Stimulated activated CD8-positive, alpha-beta memory T cell treated with anti-CD3 and anti-CD28 coated beads, Interleukin-4, amount 100 ng/mL, for 24 hours (primary cell): ENCODE measurements around the gene APPL2.

Experiments
- DNase-seq: peaks from one replicate; pipeline ENCODE4 v3.0.0-alpha.2; 2020; ENCODE audit warnings: low read depth

APPL2 gene, protein sequence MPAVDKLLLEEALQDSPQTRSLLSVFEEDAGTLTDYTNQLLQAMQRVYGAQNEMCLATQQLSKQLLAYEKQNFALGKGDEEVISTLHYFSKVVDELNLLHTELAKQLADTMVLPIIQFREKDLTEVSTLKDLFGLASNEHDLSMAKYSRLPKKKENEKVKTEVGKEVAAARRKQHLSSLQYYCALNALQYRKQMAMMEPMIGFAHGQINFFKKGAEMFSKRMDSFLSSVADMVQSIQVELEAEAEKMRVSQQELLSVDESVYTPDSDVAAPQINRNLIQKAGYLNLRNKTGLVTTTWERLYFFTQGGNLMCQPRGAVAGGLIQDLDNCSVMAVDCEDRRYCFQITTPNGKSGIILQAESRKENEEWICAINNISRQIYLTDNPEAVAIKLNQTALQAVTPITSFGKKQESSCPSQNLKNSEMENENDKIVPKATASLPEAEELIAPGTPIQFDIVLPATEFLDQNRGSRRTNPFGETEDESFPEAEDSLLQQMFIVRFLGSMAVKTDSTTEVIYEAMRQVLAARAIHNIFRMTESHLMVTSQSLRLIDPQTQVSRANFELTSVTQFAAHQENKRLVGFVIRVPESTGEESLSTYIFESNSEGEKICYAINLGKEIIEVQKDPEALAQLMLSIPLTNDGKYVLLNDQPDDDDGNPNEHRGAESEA

DNA sequence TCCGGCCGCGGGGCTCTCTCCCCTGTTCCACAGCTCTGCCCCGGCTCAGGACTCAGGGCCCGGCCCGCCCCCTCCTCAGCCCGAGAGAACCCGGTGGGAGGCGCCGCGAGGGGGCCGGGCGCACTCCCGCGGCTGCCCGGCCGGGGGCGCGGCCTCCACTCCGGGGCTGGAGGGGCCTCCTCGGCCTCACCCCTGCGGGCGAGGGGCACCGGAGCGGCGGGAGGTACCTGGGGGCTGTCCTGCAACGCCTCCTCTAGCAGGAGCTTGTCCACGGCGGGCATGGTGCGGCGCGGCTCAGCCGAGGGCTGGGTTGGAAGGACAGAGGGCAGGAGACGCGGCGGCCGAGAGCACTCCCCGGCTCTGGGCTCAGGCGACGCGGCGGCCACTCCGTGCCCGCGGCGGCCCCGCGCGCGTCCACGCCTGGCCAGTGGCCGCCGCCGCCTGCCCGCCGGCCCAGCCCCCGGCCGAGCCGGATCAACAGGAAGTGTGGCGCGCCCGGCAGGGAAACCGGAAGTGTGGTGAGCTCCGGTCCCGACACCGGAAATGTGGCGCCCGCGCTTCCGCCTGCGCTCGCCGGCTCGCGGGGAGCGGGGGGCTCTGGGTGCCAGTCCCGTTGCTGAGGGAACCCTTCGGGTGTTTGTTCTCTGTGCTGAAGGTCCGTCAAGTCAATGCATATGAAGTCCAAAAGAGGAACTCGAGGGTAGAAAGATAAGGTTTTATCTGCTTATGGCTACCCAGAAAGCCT is at the start of gene APPL2:
Gene APPL2 (minus strand): TSS at position 443 of the 745 bp plus-strand sequence. CDS start 162 bp downstream, at position 281.
- DNase-seq, result peak; percentile 77

DNA sequence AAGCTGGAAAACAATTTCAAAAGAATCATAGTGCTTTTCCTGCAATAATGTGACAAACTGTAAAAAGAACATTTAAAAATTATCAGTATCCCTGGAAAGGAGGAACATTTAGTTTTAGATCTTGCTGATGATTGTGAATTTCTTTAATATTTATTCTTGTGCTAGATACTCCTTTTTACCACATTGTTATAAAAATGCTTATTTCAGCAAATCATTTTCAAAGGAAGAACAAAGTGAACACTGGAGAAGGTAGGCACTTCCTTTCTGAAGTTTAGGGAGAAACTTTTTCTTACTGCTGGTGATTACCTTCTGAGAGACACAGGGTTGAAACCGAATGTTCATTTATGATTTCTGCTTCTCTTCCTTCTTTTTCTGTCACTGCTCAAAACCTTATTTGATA is 49.4 kb upstream of the APPL2 start:
- DNase-seq, result no peak

DNA sequence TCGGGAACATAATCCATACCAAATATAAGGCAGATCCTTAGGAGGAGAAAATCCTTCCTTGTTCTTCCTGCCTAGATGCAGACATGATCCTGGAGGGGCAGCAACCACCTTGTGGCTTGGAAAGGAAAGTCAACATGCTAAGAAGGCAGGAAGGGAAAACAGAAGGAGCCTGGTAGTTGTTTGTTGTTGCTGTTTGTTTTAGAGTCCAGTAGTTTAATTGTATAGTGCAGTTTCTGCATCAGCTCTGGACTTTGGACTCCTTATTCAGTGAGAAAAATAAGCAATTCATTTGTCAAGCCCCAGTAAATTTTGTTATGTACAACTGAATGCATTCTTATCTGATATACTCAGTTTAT is 45.7 kb upstream of the APPL2 start:
- DNase-seq, result no peak

DNA sequence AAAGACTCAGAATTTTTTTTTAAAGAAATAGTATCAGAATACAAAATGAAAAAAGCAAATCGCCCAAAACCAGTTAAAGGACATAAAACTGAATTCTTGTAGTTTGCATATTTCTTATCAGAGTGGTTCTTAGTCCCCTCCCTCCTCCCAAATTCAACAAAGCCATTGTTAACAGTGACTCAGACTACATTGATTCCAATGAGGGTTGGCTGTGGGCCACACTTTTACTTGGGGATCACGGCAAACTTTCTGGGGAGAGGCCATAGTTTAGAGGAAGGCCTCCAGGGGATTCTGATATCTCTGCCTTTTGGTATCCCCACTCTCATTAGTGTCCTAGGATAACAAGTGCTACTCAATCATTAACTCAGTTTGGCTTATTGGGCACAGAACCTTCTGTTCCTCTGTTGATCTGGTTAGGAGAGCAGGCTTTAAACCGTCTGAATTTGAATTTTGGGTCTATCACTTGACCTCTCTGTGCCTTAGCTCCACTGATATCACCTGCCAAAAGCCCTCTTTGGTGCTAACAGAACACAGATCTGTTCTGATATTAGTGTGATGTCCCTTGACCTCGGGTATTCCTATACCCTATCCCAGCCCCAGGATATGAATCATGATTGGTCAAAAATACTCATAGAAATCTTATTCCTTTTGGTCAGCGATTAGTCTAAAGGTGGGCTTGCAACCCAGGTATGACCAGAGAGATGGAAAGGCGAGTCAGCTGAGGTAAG is 45.2 kb upstream of the APPL2 start:
- DNase-seq, result no peak

DNA sequence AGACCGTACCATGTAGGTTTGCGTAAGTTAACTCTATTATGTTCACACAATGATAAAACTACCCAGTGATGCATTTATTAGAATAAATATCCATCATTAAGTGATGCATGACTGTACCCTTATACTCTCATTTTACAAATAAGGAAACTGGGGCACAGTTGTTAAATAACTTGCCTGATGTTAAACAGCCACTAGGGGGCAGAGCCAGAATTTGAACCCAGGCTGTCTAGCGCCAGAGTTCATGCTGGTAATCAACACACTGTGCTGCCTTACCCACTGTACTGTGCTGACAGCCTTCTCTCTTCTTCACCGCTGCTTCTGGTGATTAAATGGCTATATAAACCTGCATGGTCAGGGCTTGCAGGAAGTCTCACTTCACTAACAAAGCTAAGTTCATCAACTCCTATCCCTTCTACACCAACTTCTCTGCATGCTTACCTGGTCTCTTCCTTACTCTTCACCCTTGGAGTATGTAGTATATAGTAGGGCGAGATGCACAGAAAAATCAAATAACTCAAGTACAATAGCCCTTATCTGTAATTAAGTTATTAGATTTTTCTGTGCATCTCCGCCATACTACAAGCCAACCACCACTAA is 43.6 kb upstream of the APPL2 start:
- peak; percentile 6 for DNase-seq

DNA sequence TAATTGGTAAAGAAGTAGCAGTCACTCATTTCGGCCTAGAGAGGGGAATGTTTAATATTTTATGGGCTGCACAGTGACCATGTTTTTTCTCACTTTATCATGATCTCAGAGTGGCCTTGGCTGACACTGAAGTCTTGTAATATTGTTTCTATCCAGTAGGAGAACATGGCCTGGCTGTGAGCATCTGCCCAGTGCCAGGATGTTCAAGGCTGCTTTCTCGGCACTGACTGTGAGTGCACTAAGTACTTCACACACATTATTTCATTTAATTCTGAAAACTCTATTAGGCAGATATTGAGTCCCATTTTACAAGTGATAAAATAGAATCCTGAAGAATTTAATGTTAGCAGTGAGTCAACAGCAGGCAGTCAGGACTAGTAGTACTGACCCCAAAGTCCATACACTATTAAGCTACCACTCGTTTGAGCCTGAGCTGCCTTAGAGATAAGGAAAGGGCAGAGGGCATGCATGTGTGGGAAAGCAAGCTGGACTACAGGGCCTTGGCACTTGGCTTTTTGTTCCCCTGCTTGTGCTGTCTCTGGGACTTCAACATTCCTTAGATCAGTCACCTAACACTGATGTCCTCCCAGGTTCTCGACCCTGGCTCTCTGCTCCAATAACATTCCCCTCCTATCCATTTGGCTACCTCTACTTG is 42.2 kb upstream of the APPL2 start:
- no peak for DNase-seq

DNA sequence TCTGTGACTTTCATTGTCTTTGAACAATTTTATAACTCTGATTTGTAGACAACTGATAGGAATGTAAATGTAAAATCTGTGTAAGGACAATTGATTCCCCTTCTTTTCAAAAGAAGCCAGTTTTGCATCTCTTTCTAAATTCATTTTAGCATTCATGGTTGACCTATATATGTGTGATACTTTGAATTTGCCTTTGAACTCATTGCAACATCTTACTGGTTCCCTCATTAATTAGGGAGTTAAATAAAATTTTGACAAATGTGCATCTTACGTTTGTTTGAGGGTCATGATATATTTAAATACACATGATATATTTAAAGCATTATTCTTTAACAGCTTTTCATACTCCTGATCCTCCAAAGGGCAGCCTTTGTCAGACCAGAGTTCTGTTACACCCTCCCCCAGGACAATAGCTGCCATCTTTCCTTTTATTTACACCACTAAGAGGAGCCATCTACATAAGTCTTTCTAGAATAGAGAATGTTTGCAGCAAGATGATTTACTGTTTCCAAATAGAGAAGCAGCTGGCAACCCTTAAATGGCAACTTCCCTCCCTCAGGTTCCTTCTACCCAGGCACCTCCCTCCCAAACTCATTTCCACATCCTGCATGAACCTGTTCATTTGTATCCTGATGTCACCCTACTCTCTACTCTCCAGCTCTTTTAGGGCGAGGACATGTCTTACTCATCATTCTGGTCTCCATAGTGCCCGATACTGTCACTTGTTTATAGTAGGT is 40.2 kb upstream of the APPL2 start:
- DNase-seq, result no peak

DNA sequence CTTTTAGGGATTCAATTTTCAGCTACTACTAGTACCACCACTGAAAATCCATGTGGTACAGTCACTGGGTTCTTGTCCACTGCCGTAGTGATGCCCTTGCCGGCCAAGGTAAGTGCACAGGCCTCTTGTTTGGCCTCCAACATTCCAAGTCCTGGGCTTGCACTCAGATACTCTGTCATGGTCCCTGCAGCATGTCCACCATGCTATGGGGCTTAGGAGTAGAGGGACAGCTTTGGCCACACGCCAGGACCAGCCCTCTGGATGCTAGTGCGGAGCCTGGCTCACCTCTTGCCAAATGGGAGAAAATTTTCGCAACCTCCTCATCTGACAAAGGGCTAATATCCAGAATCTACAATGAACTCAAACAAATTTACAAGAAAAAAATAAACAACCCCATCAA is 38.6 kb upstream of the APPL2 start:
- DNase-seq, result no peak

DNA sequence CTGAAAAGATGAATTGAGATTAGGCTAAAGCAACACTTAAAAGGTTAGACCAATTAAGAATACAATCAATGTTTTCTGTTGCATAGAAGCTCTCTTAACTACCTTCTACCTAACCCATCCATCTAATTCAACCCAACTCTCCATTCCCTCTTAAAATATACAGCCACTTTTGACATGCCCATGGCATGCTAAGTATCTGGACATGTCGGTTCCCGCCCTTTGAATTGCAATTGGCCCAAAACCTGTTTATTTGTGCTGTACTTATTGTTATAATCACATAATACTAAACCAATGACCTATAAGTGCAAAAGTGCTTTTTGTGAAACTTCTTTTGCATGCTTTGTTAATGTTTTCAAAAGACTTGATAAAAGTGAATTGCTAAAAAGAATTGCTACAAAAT is 37.6 kb upstream of the APPL2 start:
- no peak for DNase-seq

DNA sequence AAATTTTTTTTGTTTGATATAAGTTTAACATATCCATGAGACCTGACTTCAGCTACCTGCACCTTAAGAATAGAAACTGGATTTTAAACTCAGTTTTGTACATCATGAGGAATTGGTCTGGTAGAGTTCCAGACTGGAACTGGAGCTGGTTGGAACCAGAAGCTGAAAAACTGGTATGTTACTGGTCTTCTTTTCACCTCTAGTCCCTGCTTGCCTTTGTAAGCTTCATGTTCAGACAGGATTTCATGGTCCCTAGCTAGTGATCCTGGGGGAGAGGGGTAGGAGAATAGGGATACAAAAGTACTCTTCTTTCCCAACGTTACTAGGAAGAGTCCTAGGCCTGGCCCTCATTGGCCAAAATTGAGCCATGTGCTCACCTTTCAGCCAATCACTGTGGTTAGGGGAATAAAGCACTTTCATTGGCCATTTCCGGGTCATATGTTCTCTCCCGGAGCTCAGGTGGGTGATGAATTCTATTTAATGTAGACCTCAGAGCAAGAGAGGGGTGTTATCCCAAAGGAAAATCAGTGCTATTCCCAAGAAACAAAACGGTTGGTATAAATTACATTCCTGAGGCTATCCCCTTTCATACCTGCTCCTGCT is 36.9 kb upstream of the APPL2 start:
- DNase-seq, result no peak

DNA sequence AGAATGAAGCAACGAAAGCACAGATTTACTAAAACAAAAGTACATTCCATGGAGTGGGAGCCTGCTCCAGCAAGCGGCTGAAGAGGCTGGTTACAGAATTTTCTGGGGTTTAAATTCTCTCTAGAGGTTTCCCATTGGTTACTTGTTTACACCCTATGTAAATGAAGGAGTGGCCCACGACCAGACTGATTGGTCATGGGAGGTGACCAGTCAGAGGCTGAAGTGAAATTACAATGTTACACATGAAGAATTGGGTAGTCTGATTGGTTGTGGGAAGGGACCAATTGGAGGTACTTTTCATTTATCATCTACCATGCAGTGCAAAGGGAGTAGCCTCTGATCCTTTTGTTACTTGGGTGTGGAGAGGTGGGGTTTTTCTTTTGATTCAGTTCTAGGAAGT is 36.2 kb upstream of the APPL2 start:
- DNase-seq, result no peak

DNA sequence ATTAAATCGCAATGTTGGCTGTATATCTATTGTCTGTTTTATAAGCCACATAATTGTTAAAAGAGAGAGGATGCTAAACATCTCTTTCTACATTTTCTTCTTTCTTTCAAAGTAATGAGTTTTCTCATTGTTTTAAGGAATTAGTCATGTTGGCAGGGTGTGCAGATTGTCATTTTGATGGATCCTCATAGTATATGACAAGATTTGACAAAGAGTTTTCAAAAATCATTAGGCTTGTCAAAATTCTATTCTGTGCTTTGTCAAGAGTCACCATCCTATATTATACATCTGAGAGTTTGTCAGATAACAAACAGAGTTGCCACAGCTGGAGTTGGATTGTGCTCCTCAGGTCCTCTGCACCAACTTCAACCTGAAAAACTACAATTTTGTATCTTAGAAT is 35.4 kb upstream of the APPL2 start:
- DNase-seq, result no peak

DNA sequence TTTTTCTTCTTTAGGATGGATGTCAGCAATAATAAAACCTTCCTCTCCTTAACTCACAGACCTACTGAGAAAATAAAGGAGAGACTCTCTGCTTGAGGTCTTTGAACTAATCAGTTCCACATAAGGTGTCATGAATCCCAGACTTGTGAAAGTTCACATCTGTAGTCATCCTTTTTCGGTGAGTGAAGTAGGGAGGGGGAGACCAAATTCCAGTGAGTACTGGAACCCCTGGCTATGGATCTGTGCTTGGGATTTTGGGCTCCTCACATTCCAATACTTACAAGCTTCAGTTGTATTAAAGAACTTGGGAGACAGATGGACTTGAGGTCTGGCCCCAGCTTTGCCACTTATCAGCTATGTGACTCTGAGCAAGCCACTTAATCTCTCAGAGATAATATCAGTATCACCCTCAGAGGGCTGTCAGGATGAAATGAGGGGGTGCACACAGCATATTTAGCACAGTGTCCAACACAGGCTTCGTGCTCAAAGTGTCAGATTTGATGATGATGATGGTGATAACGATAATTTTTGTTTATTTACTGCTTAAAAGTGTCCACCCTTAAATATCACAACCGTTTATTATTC is 34.8 kb upstream of the APPL2 start:
- no peak for DNase-seq

DNA sequence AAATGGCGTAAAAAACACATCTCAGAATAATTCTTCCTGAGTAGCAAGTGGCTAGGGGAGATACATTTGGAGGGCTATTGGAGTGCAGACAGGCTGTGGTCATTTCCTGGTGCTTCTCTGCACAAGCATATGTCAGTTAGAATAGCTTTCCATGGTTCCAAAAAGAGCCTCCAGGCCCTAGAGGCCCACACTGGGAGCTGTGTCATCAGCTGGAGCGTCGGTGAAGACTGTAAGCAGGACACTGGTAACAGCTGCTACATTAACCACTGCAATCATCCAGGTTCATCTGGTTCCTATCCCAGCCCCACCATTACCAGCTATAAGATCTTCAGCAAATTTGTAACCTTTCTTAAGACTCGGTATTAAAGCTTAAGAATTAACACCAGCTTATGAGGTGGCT is 31.7 kb upstream of the APPL2 start:
- DNase-seq, result no peak

DNA sequence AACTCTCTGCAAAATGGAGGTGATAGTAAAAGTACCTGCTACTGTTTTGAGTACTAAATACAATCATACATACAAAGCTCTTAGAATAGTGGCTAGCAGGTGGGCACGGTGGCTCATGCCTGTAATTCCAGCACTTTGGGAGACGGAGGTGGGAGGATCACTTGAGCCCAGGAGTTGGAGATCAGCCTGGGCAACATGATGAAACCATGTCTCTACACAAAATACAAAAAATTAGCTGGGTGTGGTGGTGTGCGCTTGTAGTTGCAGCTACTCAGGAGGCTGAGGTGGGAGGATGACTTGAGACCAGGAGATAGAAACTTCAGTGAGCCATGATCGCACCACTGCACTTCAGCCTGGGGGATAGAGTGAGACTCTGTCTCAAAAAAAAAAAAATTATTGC is 28.8 kb upstream of the APPL2 start:
- DNase-seq, result no peak

DNA sequence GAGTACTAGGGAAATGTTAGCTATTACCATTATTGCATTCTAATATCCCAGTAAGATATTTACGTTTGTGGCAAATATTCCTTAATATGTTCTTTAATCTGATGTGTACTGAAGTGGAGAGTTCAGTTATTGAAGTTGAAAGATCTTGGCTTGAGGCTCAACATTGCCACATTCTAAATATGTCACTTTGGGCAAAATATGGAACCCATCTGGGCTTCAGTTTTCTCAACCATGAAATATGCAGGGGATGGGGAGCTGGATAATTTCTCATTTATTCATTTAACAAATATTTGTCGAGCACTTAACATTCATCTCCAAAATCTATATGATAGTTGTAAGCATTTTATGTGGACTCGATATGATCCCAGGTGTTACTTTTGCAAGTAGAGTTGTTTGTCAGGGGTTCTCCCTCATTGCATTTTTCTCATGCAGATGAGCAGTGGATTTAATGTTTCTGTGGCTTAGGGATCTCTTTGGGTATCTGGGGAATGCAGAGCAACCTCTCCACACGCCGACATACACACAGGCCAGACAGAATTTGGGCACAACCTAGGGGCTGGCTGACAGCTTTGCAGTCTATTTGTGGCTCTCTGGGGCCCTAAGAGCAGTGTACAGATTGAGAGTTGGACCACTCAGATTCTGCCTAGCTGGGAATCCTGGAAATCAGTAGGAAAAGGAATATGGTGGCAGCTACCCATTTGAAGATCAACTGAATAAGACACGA is 26.6 kb upstream of the APPL2 start:
- no peak for DNase-seq

DNA sequence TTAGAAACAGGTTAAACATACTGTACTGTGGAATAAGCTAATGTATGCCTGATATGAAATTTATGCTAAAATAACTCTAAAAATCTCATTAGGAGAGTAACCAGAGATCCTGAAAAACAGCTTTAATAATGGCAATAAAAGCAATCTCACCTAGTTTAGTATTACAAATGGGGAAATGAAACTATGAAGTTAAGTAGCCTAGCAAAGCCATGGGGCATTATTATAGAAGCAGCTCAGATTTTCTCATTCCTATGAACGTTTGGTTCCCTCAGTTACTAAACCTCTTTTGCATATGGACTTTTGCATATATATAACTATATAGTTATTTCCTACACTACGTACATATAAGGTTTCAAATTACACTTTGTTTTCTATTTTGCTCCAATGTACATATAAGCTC is 25.0 kb upstream of the APPL2 start:
- no peak for DNase-seq

DNA sequence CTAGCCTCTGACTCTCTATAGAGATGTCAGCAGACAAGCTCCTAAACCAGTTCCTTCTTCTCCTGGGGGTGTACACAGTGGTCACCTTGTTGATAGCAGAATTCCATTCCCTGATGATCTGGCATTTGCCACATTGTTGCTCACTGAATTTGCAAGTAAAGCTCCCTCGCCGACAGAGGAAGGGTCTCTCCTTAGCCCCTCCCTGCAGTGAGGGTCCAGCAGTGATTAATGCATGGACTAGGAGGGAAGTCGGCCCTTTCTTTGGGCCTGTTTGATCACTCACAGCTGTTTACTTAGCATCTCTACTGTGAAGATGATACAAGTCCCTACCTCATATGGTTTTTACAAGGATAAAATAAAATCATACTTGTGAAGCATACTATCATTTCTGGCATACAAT is 23.3 kb upstream of the APPL2 start:
- no peak for DNase-seq

DNA sequence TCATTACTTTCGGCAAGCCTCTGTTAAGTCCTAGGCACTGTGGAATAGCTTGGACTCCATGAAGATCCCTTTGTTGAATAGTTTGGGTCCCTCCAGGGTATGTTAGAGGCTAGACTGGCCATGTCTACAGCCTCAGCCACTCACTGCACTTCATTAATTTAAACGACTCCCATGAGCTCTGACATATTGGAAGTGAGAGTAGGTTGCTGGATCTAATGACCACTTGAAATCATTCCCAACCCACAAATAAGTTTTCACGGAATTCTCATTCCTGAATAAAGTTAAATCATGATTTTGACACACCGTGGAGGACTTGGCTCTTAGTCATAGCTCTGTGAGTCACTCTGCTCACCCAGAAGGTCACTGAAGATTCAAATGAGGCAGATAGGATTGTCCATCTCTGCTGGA is 21.4 kb upstream of the APPL2 start:
- DNase-seq, result no peak
